ENCODE results near the gene KRTCAP2.
A peak's percentile ranks its signal among the peaks of the same experiment; 100 is the strongest.

KRTCAP2 gene

DNA sequence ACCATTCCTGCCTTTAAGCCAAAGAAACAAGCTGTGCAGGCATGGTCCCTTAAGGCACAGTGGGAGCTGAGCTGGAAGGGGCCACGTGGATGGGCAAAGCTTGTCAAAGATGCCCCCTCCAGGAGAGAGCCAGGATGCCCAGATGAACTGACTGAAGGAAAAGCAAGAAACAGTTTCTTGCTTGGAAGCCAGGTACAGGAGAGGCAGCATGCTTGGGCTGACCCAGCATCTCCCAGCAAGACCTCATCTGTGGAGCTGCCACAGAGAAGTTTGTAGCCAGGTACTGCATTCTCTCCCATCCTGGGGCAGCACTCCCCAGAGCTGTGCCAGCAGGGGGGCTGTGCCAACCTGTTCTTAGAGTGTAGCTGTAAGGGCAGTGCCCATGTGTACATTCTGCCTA is 38.8 kb downstream of the KRTCAP2 start:
- H3K36me3 ChIP-seq (ENCODE audit: insufficient read depth, low read length), result peaks cover 4% of the 10 kb centered on the region
- H3K4me3 ChIP-seq (ENCODE audit: low read length), result no peak overlapping the region
- H3K27me3 ChIP-seq (ENCODE audit: control insufficient read depth, insufficient read depth, low read length), result peaks cover 9% of the 10 kb centered on the region
- H3K9me3 ChIP-seq (replicated peaks; ENCODE audit: low read length), result no peaks in the 10 kb centered on the region
- peaks cover 33% of the 10 kb centered on the region for H3K4me1 ChIP-seq (ENCODE audit: control insufficient read depth, insufficient read depth, low read length)
- peak overlapping the region; percentile 93 for H3K9ac ChIP-seq (ENCODE audit: low read depth, low read length)
- peak overlapping the region; percentile 98 for H3K4me2 ChIP-seq (ENCODE audit: low read length)

DNA sequence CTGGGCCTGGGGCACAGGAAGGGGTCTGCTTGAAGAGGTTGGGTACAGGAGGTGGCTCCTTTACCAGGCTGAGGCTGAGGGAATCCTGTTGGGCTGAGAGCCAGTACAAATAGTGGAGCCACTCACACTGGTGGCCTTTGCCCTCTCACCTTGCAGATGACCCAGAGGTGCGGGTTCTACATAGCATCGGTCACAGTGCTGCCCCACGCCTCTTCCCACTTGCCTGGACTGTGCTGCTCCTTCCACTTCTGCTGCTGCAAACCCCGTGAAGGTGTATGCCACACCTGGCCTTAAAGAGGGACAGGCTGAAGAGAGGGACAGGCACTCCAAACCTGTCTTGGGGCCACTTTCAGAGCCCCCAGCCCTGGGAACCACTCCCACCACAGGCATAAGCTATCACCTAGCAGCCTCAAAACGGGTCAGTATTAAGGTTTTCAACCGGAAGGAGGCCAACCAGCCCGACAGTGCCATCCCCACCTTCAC is 39.3 kb downstream of the KRTCAP2 start:
- Histone ChIP-seq H3K9me3 (replicated peaks; ENCODE audit: low read length) (no peaks in the 10 kb centered on the region), H3K27me3 (ENCODE audit: control insufficient read depth, insufficient read depth, low read length) (peaks cover 13% of the 10 kb centered on the region), H3K4me2 (ENCODE audit: low read length) (no peak overlapping the region), H3K4me1 (ENCODE audit: control insufficient read depth, insufficient read depth, low read length) (peaks cover 34% of the 10 kb centered on the region), H3K4me3 (ENCODE audit: low read length) (no peak overlapping the region), H3K9ac (ENCODE audit: low read depth, low read length) (no peak overlapping the region), H3K36me3 (ENCODE audit: insufficient read depth, low read length) (peaks cover 4% of the 10 kb centered on the region)

GRCh38 chr1:155131856-155132255 is 41.2 kb downstream of the KRTCAP2 start:
- Histone ChIP-seq H3K36me3 (ENCODE audit: insufficient read depth, low read length) (no peaks in the 10 kb centered on the region), H3K4me1 (ENCODE audit: control insufficient read depth, insufficient read depth, low read length) (peaks cover 42% of the 10 kb centered on the region), H3K4me2 (ENCODE audit: low read length) (no peak overlapping the region), H3K9ac (ENCODE audit: low read depth, low read length) (no peak overlapping the region), H3K27me3 (ENCODE audit: control insufficient read depth, insufficient read depth, low read length) (peaks cover 31% of the 10 kb centered on the region), H3K9me3 (replicated peaks; ENCODE audit: low read length) (no peaks in the 10 kb centered on the region), H3K4me3 (ENCODE audit: low read length) (no peak overlapping the region)

- no peak overlapping the region for H3K4me3 ChIP-seq (ENCODE audit: low read length)
- H3K9ac ChIP-seq (ENCODE audit: low read depth, low read length), result no peak overlapping the region
- no peaks in the 10 kb centered on the region for H3K9me3 ChIP-seq (replicated peaks; ENCODE audit: low read length)
- peaks cover 45% of the 10 kb centered on the region for H3K4me1 ChIP-seq (ENCODE audit: control insufficient read depth, insufficient read depth, low read length)
- H3K36me3 ChIP-seq (ENCODE audit: insufficient read depth, low read length), result no peaks in the 10 kb centered on the region
- peaks cover 37% of the 10 kb centered on the region for H3K27me3 ChIP-seq (ENCODE audit: control insufficient read depth, insufficient read depth, low read length)
- H3K4me2 ChIP-seq (ENCODE audit: low read length), result no peak overlapping the region
These were observed 41.8 kb downstream of the KRTCAP2 start for GRCh38 chr1:155131285-155131684.

GRCh38 chr1:155130272-155131006 is 42.7 kb downstream of the KRTCAP2 start:
- no peak overlapping the region for H3K4me3 ChIP-seq (ENCODE audit: low read length)
- no peak overlapping the region for H3K9ac ChIP-seq (ENCODE audit: low read depth, low read length)
- peaks cover 45% of the 10 kb centered on the region for H3K27me3 ChIP-seq (ENCODE audit: control insufficient read depth, insufficient read depth, low read length)

GRCh38 chr1:155128755-155129473 is 44.2 kb downstream of the KRTCAP2 start:
- Histone ChIP-seq H3K36me3 (ENCODE audit: insufficient read depth, low read length) (no peaks in the 10 kb centered on the region), H3K9me3 (replicated peaks; ENCODE audit: low read length) (no peaks in the 10 kb centered on the region), H3K9ac (ENCODE audit: low read depth, low read length) (no peak overlapping the region), H3K4me1 (ENCODE audit: control insufficient read depth, insufficient read depth, low read length) (peaks cover 40% of the 10 kb centered on the region), H3K4me3 (ENCODE audit: low read length) (no peak overlapping the region), H3K27me3 (ENCODE audit: control insufficient read depth, insufficient read depth, low read length) (peaks cover 58% of the 10 kb centered on the region), H3K4me2 (ENCODE audit: low read length) (no peak overlapping the region)

More at GRCh38 chr1:155130272-155131006, 42.7 kb downstream of the KRTCAP2 start:
- no peaks in the 10 kb centered on the region for H3K9me3 ChIP-seq (replicated peaks; ENCODE audit: low read length)
- H3K4me2 ChIP-seq (ENCODE audit: low read length), result no peak overlapping the region
- peaks cover 50% of the 10 kb centered on the region for H3K4me1 ChIP-seq (ENCODE audit: control insufficient read depth, insufficient read depth, low read length)
- H3K36me3 ChIP-seq (ENCODE audit: insufficient read depth, low read length), result no peaks in the 10 kb centered on the region

- peak overlapping the region; percentile 62 for H3K4me3 ChIP-seq (ENCODE audit: low read length)
- H3K9me3 ChIP-seq (replicated peaks; ENCODE audit: low read length), result no peaks in the 10 kb centered on the region
- no peak overlapping the region for H3K9ac ChIP-seq (ENCODE audit: low read depth, low read length)
- H3K4me2 ChIP-seq (ENCODE audit: low read length), result peak overlapping the region; percentile 96
- H3K27me3 ChIP-seq (ENCODE audit: control insufficient read depth, insufficient read depth, low read length), result peaks cover 63% of the 10 kb centered on the region
- H3K36me3 ChIP-seq (ENCODE audit: insufficient read depth, low read length), result no peaks in the 10 kb centered on the region
- peaks cover 40% of the 10 kb centered on the region for H3K4me1 ChIP-seq (ENCODE audit: control insufficient read depth, insufficient read depth, low read length)
These were observed 44.9 kb downstream of the KRTCAP2 start for GRCh38 chr1:155127967-155128754.

DNA sequence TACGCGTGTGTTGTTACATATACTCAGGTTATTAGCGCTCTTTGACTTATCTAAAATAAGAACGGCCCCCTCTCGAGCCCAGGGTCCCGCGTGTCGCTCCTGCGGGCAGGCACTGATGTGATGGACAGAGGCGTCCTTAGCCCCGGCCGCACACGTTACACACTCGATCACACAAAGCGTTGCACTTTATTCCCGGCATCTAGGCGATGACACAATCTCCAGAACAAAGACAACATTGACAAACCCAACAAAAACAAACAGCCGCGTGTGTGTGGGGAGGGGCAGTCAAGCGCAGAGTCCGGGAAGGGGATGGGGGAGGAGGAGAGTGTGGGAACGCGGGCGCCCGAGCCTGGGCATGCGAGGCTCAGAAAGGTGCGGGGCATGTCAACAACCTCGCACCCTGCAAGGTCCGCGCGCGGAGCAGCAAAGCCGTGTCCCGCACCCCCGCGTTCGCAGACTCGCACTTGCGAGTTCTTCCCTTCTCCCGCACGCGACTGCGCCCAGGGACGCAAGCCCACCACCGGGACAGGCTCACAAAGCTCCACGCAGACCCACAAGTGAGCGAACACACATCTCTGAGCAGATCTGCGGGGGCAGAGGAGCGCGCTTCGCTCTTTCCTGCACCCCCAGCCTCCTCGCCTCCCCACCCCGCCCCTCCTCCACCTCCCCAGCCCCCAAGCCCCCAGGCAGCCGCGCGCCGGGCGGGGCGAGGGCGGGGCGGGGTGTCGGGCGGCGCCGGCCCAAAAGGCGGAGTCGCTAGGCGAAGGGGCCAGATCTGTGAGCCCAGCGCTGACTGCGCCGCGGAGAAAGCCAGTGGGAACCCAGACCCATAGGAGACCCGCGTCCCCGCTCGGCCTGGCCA is 45.8 kb downstream of the KRTCAP2 start, which contains the start of gene EFNA1:
Gene EFNA1, plus strand, starts transcription at position 772 of the 862 bp plus-strand sequence. CDS start 102 bp downstream, outside the sequence.
- H3K9me3 ChIP-seq (replicated peaks; ENCODE audit: low read length), result no peaks in the 10 kb centered on the region
- peak within 1 kb of the TSS; percentile 96 for H3K4me2 ChIP-seq (ENCODE audit: low read length)
- H3K36me3 ChIP-seq (ENCODE audit: insufficient read depth, low read length), result no peaks in the 10 kb centered on the region
- H3K27me3 ChIP-seq (ENCODE audit: control insufficient read depth, insufficient read depth, low read length), result peaks cover 67% of the 10 kb centered on the region
- peak within 1 kb of the TSS; percentile 62 for H3K4me3 ChIP-seq (ENCODE audit: low read length)
- H3K9ac ChIP-seq (ENCODE audit: low read depth, low read length), result no peak within 1 kb of the TSS
- peaks cover 40% of the 10 kb centered on the region for H3K4me1 ChIP-seq (ENCODE audit: control insufficient read depth, insufficient read depth, low read length)

DNA sequence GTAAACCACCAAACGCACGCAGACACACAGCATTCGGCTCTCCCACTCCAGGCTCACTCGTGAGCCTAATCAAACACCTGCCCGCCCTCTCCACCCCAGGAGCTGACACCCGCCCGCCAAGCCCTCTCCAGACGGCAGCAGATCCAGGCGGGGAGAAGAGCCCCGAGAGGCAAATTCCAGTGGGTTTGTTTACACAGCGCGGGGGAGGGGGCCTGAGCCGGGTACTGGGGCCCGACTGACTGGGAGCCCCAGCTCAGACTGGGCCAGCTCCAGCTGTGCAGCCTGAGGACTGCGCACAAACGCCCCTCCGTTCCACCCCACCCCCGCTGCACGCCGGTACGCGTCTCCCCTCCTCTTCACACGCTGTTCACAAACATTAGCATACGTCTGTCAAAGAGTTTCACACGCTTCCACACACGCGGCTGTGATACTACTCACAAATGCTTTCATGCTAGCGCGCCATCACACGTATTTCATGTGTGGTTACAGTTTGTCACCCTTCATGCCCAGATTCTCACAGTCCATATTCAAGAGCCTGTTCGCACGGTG is 46.5 kb downstream of the KRTCAP2 start:
- H3K4me3 ChIP-seq (ENCODE audit: low read length), result peak overlapping the region; percentile 3

GRCh38 chr1:155125946-155126555 is 47.1 kb downstream of the KRTCAP2 start:
- no peaks in the 10 kb centered on the region for H3K36me3 ChIP-seq (ENCODE audit: insufficient read depth, low read length)
- H3K9me3 ChIP-seq (replicated peaks; ENCODE audit: low read length), result no peaks in the 10 kb centered on the region
- peak overlapping the region; percentile 96 for H3K4me2 ChIP-seq (ENCODE audit: low read length)
- H3K4me1 ChIP-seq (ENCODE audit: control insufficient read depth, insufficient read depth, low read length), result peaks cover 40% of the 10 kb centered on the region
- no peak overlapping the region for H3K9ac ChIP-seq (ENCODE audit: low read depth, low read length)
- peak overlapping the region; percentile 3 for H3K4me3 ChIP-seq (ENCODE audit: low read length)
- H3K27me3 ChIP-seq (ENCODE audit: control insufficient read depth, insufficient read depth, low read length), result peaks cover 73% of the 10 kb centered on the region

More for the DNA sequence above, 46.5 kb downstream of the KRTCAP2 start:
- Histone ChIP-seq H3K4me1 (ENCODE audit: control insufficient read depth, insufficient read depth, low read length) (peaks cover 40% of the 10 kb centered on the region), H3K4me2 (ENCODE audit: low read length) (peak overlapping the region; percentile 96), H3K9ac (ENCODE audit: low read depth, low read length) (no peak overlapping the region), H3K27me3 (ENCODE audit: control insufficient read depth, insufficient read depth, low read length) (peaks cover 70% of the 10 kb centered on the region), H3K9me3 (replicated peaks; ENCODE audit: low read length) (no peaks in the 10 kb centered on the region), H3K36me3 (ENCODE audit: insufficient read depth, low read length) (no peaks in the 10 kb centered on the region)
